T-cell (primary cell): Measurements from ENCODE around the gene DAPK2. TPM values are rescaled to one million over a fixed set of nuclear protein-coding genes. Genes with fewer than 3 reads are reported as not detected.
A peak's percentile ranks its signal among the peaks of the same experiment; 100 is the strongest.

Experiments
- ATAC-seq, 4 experiments: fragments of 200-7000 bp in 3 of 4; fragments of 150-1000 bp in 1 of 4; cut with Tn5 transposase; replicated peaks in 1 of 4; 1 replicate in 3 of 4; 2 replicates in 1 of 4; pipeline ENCODE4 v1.10.0; 2021; ENCODE audit warnings: moderate library complexity in 3 of 4, mild to moderate bottlenecking in 2 of 4, moderate number of reproducible peaks in 1 of 4
- CTCF ChIA-PET, 2 donors: fragments of 300-600 bp; sonication (Branson Sonifier 250); formaldehyde crosslinking; loops; one replicate each; lab custom pipeline; 2022; ENCODE audit warnings: antibody characterized with exemption in 2 of 2; lab: Charles Lee
- POLR2A ChIA-PET, 2 donors: fragments of 300-600 bp; sonication (Branson Sonifier 250); formaldehyde crosslinking; loops; one replicate each; lab custom pipeline; 2022; ENCODE audit warnings: antibody characterized with exemption in 2 of 2; lab: Charles Lee
- DNase-seq, 35 experiments: peaks; one replicate each; pipeline versions ENCODE4 v3.0.0 to v3.0.0-alpha.2; 2013 to 2023
- H3K27ac ChIP-seq: one replicate; pipeline ENCODE4 v1.5.1; 2013; ENCODE audit warnings: low read length
- H3K27me3 ChIP-seq, 2 experiments: replicated peaks in 1 of 2; 1 replicate in 1 of 2; 2 replicates in 1 of 2; pipeline versions ENCODE4 v1.6.1 to v1.7.0; 2013; ENCODE audit warnings: low read length in 1 of 2, mixed read lengths in 1 of 2; ENCODE audit not compliant: control insufficient read depth in 2 of 2, insufficient read depth in 2 of 2; ENCODE audit errors: extremely low read depth in 1 of 2
- H3K36me3 ChIP-seq, 2 donors: 1 replicate in 1 of 2; 2 replicates in 1 of 2; pipeline versions ENCODE4 v1.6.1 to v1.7.0; 2013; ENCODE audit warnings: low read length in 1 of 2; ENCODE audit not compliant: control insufficient read depth in 2 of 2, insufficient read depth in 1 of 2; ENCODE audit errors: extremely low read depth in 1 of 2
- H3K4me1 ChIP-seq, 2 experiments: 1 replicate in 1 of 2; 2 replicates in 1 of 2; pipeline versions ENCODE4 v1.6.1 to v1.7.0; 2013; ENCODE audit warnings: low read length in 2 of 2, mixed read lengths in 1 of 2; ENCODE audit not compliant: insufficient read depth in 2 of 2, control insufficient read depth in 1 of 2; ENCODE audit errors: extremely low read depth in 1 of 2
- H3K4me3 ChIP-seq, 2 donors: 1 replicate in 1 of 2; 2 replicates in 1 of 2; pipeline versions ENCODE4 v1.5.1 to v1.7.0; 2013; ENCODE audit warnings: mild to moderate bottlenecking in 2 of 2, low read length in 1 of 2, moderate library complexity in 1 of 2; ENCODE audit not compliant: control insufficient read depth in 1 of 2; ENCODE audit errors: extremely low read depth in 1 of 2
- H3K9me3 ChIP-seq: 2 replicates; pipeline ENCODE4 v1.7.0; 2013
- H3K27ac Mint-ChIP-seq, 2 donors: one replicate each; pipeline ENCODE4 v1.8.0; 2020 to 2021; ENCODE audit warnings: mild to moderate bottlenecking in 2 of 2, mixed read lengths in 2 of 2
- H3K27me3 Mint-ChIP-seq, 2 donors: one replicate each; pipeline ENCODE4 v1.8.0; 2021 to 2022; ENCODE audit warnings: mixed read lengths in 2 of 2
- H3K36me3 Mint-ChIP-seq: one replicate; pipeline ENCODE4 v1.8.0; 2021; ENCODE audit warnings: mixed read lengths
- H3K4me1 Mint-ChIP-seq, 3 donors: one replicate each; pipeline ENCODE4 v1.8.0; 2020 to 2022; ENCODE audit warnings: mixed read lengths in 3 of 3, mild to moderate bottlenecking in 1 of 3
- H3K4me3 Mint-ChIP-seq, 3 donors: one replicate each; pipeline ENCODE4 v1.8.0; 2020 to 2022; ENCODE audit warnings: mild to moderate bottlenecking in 3 of 3, mixed read lengths in 3 of 3, moderate library complexity in 3 of 3
- H3K9me3 Mint-ChIP-seq, 3 donors: one replicate each; pipeline ENCODE4 v1.8.0; 2020 to 2022; ENCODE audit warnings: mixed read lengths in 3 of 3
- WGBS: methylation state at CpG from one replicate; pipeline ENCODE4 v1.1.5; 2013; ENCODE audit warnings: missing lambda C conversion rate; ENCODE audit not compliant: insufficient coverage; 5-methylcytosine and 5-hydroxymethylcytosine counted together
- total RNA-seq, 35 experiments: library from RNA in 6 of 35; stranded (reverse) in 6 of 35; fragments of 120-200 nt in 1 of 35; gene quantifications; one replicate each; pipeline versions ENCODE4 v1.2.1 to v1.2.4 and lab custom pipeline; 2013 to 2026

The DAPK2 gene
- total RNA-seq, 5 donors from 2014 or later (not counting 1 experiment from before 2014, with no cell fraction given): 0.78 to 23.5 (median 6.1) TPM

DNA sequence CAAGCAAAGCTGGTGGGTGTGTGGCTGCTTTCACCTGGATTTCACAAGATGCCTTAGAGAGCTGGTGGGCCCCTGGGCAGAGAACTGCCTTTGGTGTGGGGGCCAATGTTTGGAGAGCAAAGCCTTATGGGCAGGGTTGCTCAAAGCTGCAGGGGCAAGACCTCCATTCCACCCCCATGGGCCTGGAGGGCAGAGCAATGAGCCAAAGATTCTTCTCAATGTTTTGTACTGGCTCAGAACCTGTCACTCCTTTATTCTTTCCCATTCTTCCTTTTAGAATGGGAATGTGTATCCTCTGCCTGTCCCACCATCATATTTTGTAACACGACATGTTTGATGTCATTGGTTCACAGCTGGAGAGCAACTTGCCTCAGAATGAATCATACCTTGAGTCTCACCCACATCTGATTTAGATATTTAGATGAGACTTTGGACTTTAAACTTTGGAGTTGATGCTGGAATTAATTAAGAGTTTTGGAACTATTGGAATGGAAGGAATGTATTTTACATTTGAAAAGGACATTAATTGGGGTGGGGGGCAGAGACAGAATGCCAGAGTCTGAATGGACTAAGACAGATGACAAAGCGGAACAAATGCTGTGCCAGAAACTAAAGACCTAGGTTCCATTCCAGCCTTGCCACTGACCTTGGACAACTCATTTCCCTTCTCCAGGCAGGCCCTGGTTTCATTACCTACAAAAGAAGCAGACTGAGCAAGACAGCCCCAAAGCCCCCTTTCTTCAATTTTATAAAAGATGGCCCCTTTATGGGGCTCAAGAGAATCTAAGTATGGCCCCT, 72.9 kb downstream of the DAPK2 start:
- H3K27ac Mint-ChIP-seq: no peak overlapping the region
- no peak overlapping the region for H3K4me3 Mint-ChIP-seq
- DNase-seq: no peak
- H3K36me3 Mint-ChIP-seq: no peaks in the 10 kb centered on the region
- peaks cover 32 to 41% (median 34%) of the 10 kb centered on the region in 3 donors for H3K4me1 Mint-ChIP-seq
- H3K9me3 Mint-ChIP-seq: no peaks in the 10 kb centered on the region
- no peaks in the 10 kb centered on the region for H3K27me3 Mint-ChIP-seq
- H3K27me3 ChIP-seq: no peaks in the 10 kb centered on the region
- no peak overlapping the region for H3K27ac ChIP-seq
- no peak overlapping the region for H3K4me3 ChIP-seq
- H3K9me3 ChIP-seq: no peaks in the 10 kb centered on the region
- no peak for ATAC-seq
- no CpG with 5 or more reads among the region's 2 CpGs for WGBS
- POLR2A ChIA-PET: no interaction called here
- H3K36me3 ChIP-seq: peaks cover 0 to 4% of the 10 kb centered on the region in 2 donors
- CTCF ChIA-PET: interaction anchor here in 1 of 2 donors (0.6 kb wide), 1 partner anchor 95 kb away, joined by 3 read pairs; no protein-coding TSS in a partner anchor
- peaks cover 16 to 34% of the 10 kb centered on the region in 2 experiments for H3K4me1 ChIP-seq

DNA sequence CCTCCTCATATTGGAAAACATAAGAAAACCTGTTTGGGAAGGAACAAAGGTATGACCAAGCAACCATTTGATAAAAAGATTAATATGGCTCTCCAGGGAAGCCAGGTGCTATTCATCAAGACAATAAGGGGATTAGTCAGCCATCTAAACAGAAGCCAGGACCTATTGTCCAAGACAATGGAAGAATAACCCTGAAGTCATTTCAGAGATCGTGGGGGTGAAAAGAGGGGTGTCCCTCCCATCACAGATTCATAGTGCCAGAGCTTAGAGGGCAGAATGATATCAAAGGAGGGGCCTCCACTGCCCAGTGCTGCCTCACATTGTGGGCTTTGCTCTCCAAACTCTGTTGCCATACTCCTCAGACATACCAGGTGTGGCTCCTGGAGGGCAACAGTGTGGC, 73.5 kb downstream of the DAPK2 start:
- WGBS: no CpG with 5 or more reads among the region's 1 CpG
- peak overlapping the region; percentile 1 to 99 for H3K27ac Mint-ChIP-seq
- no peak overlapping the region for H3K27ac ChIP-seq
- peaks cover 37 to 47% (median 39%) of the 10 kb centered on the region in 3 donors for H3K4me1 Mint-ChIP-seq
- CTCF ChIA-PET: interaction anchor here in 1 of 2 donors (0.6 kb wide), 1 partner anchor 96 kb away, joined by 3 read pairs; no protein-coding TSS in a partner anchor
- no peak for ATAC-seq
- no peaks in the 10 kb centered on the region for H3K27me3 ChIP-seq
- peaks cover 0 to 4% of the 10 kb centered on the region in 2 donors for H3K36me3 ChIP-seq
- H3K4me3 Mint-ChIP-seq: no peak overlapping the region
- no peak overlapping the region for H3K4me3 ChIP-seq
- no peak for DNase-seq
- H3K4me1 ChIP-seq: peaks cover 18 to 37% of the 10 kb centered on the region in 2 experiments
- no peaks in the 10 kb centered on the region for H3K27me3 Mint-ChIP-seq
- H3K9me3 Mint-ChIP-seq: no peaks in the 10 kb centered on the region
- H3K36me3 Mint-ChIP-seq: no peaks in the 10 kb centered on the region
- H3K9me3 ChIP-seq: no peaks in the 10 kb centered on the region
- POLR2A ChIA-PET: no interaction called here

DNA sequence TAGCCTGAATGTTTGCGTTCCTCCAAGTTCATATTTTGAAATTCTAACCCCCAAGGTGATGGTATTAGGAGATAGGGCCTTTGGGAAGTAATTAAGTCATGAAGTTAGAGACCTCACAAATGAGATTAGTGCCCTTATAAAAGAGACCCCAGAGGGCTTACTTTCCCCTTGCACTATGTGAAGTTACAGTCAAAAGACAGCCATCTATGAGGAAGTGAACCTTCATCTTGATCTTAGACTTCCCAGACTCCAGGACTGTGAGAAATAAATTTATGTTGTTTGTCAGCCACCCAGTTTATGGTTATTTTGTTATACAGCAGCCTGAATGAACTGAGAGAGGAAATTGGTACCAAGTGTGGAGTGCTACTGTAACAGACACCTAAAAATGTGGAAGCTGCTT, 74.4 kb downstream of the DAPK2 start:
- H3K27me3 Mint-ChIP-seq: no peaks in the 10 kb centered on the region
- Histone ChIP-seq H3K9me3 (no peaks in the 10 kb centered on the region), H3K4me1 (peaks cover 18 to 37% of the 10 kb centered on the region in 2 experiments), H3K27me3 (no peaks in the 10 kb centered on the region), H3K36me3 (no peaks in the 10 kb centered on the region), H3K4me3 (no peak overlapping the region), H3K27ac (peak overlapping the region; percentile 90)
- peak overlapping the region in 2 of 3 donors; percentile 22 to 53 for H3K4me3 Mint-ChIP-seq
- H3K4me1 Mint-ChIP-seq: peaks cover 37 to 51% (median 41%) of the 10 kb centered on the region in 3 donors
- no CpG with 5 or more reads among the region's 1 CpG for WGBS
- DNase-seq (no peak), ATAC-seq (no peak)
- no peaks in the 10 kb centered on the region for H3K36me3 Mint-ChIP-seq
- H3K9me3 Mint-ChIP-seq: no peaks in the 10 kb centered on the region
- POLR2A ChIA-PET: interaction anchor here (0.5 to 1.2 kb wide), 5 partner anchors 21 to 468 kb away, joined by 3 to 5 read pairs (median 3); no protein-coding TSS in a partner anchor
- peak overlapping the region; percentile 90 to 99 for H3K27ac Mint-ChIP-seq
- CTCF ChIA-PET: interaction anchor here in 1 of 2 donors (1.5 to 2.2 kb wide), 4 partner anchors 18 to 220 kb away, joined by 3 to 16 read pairs (median 8); partner anchors contain the start of gene DAPK2

DNA sequence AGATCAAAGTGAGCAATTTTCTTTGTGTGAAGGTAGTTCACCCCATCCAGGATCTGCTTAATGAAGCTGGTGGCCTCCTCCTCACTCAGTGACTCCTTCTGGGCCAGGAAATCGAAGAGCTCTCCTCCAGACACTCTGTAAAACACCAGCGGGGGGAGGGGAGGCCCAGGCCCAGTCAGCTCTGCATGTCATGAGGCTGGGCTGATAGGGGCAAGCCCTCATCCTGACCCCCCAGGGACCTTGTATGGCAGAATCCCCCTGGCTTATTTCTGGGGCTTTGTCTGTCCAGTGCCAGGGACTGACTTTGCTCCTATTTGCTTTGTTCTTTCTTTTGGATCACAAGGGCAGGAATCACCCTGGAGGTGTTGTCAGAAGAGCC, 74.9 kb downstream of the DAPK2 start:
- peaks cover 0 to 2% of the 10 kb centered on the region in 2 experiments for H3K27me3 ChIP-seq
- ChIA-PET POLR2A (interaction anchor here (0.5 to 1.2 kb wide), 4 partner anchors 21 to 467 kb away, joined by 3 to 5 read pairs (median 4); no protein-coding TSS in a partner anchor), CTCF (interaction anchor here in 1 of 2 donors (0.6 to 2.2 kb wide), 6 partner anchors 17 to 219 kb away, joined by 3 to 16 read pairs (median 6); partner anchors contain the start of gene DAPK2)
- Mint-ChIP-seq H3K9me3 (no peaks in the 10 kb centered on the region), H3K36me3 (no peaks in the 10 kb centered on the region), H3K4me3 (peak overlapping the region; percentile 48 to 54 (median 53)), H3K4me1 (peaks cover 37 to 51% (median 41%) of the 10 kb centered on the region in 3 donors), H3K27ac (peak overlapping the region; percentile 90 to 99), H3K27me3 (no peaks in the 10 kb centered on the region)
- DNase-seq (peak in 33 of 35 experiments; percentile 6 to 63 (median 38)), ATAC-seq (peak; percentile 80 to 88 (median 82))
- peaks cover 18 to 37% of the 10 kb centered on the region in 2 experiments for H3K4me1 ChIP-seq
- H3K4me3 ChIP-seq: peak overlapping the region in 1 of 2 donors; percentile 19
- no peaks in the 10 kb centered on the region for H3K36me3 ChIP-seq
- whole genome bisulfite sequencing: 6% methylated on average over 2 of the region's 2 CpGs
- H3K9me3 ChIP-seq: no peaks in the 10 kb centered on the region
- peak overlapping the region; percentile 90 for H3K27ac ChIP-seq

DNA sequence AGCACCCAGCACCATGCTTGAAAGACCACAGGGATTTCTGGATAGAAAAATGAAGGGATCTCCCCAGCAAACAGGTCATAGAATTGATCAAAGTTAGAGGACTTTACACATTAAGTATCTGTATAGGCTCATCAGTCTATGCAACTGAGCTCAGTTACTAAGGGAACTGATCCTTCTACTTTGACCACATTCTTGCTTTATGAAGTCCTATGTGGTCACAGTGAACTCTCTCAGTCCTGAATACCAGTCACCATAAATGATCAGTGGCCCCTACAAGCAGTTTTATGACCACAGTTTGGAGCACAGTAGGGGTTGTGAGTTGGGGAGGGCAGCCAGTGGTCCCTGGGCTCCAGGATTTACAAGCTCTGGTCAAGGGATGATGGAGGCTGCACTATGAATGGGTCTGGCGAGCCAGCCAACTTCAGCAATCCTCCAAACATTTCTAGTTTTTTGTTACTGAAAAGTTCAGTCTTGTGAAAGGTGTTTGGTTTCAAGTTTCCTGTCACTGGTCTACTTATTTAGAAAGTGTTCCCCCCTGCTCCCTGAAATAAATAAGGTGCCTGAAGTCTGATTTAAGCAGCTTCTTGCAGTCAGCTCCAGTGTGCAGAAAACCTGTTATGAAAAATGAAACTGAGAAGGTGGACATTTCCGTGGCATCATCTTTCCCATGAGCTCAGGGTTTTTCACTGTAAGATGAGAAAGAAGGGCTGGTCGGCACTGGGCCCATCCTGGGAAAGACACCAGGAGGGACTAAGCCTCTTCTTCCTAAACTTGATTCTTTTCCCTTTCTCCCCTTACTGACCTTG, 75.5 kb downstream of the DAPK2 start:
- Histone ChIP-seq H3K4me3 (peak overlapping the region in 1 of 2 donors; percentile 19), H3K4me1 (peaks cover 18 to 37% of the 10 kb centered on the region in 2 experiments), H3K27me3 (peaks cover 0 to 4% of the 10 kb centered on the region in 2 experiments), H3K27ac (peak overlapping the region; percentile 90), H3K36me3 (no peaks in the 10 kb centered on the region), H3K9me3 (no peaks in the 10 kb centered on the region)
- no CpG with 5 or more reads among the region's 3 CpGs for WGBS
- ATAC-seq (peak; percentile 39 to 58 (median 48)), DNase-seq (peak in 1 of 35 experiments; percentile 34)
- Mint-ChIP-seq H3K4me1 (peaks cover 37 to 51% (median 41%) of the 10 kb centered on the region in 3 donors), H3K4me3 (peak overlapping the region; percentile 48 to 54 (median 53)), H3K27me3 (peaks cover 0 to 2% of the 10 kb centered on the region in 2 donors), H3K9me3 (no peaks in the 10 kb centered on the region), H3K36me3 (peaks cover 4% of the 10 kb centered on the region), H3K27ac (peak overlapping the region; percentile 90 to 99)
- POLR2A ChIA-PET: interaction anchor here (0.7 to 1.2 kb wide), 3 partner anchors 20 to 39 kb away, joined by 3 to 4 read pairs (median 3); no protein-coding TSS in a partner anchor
- CTCF ChIA-PET: interaction anchor here in 1 of 2 donors (0.6 to 2.2 kb wide), 6 partner anchors 16 to 219 kb away, joined by 3 to 16 read pairs (median 6); partner anchors contain the start of gene DAPK2
